ENCODE data around the gene TMEM154.
A peak's percentile ranks its signal among the peaks of the same experiment; 100 is the strongest.

TMEM154 gene

GRCh38 chr4:152684587-152684986, 4.8 kb upstream of the TMEM154 start:
- no peak for TF ChIP-seq CTCF (conservative IDR thresholded peaks at IDR 0.05)
- no peak overlapping the region for H3K27ac ChIP-seq

- TF ChIP-seq CTCF (conservative IDR thresholded peaks at IDR 0.05) = no peak
- H3K27ac ChIP-seq = no peak overlapping the region
These were observed 4.2 kb upstream of the TMEM154 start for GRCh38 chr4:152684007-152684406.

- H3K27ac ChIP-seq = no peak overlapping the region
- TF ChIP-seq CTCF (conservative IDR thresholded peaks at IDR 0.05) = no peak
These were observed 2.5 kb upstream of the TMEM154 start for GRCh38 chr4:152682143-152682941.

GRCh38 chr4:152680988-152681603, 1.3 kb upstream of the TMEM154 start:
- H3K27ac ChIP-seq = peak overlapping the region; percentile 75; the same call in 1 of the 2 replicates
- no peak for TF ChIP-seq CTCF (conservative IDR thresholded peaks at IDR 0.05)

- peak overlapping the region; percentile 75 for H3K27ac ChIP-seq
- TF ChIP-seq CTCF (conservative IDR thresholded peaks at IDR 0.05) = no peak
These were observed 956 bp downstream of the TMEM154 start for GRCh38 chr4:152678841-152679240.

- H3K27ac ChIP-seq = no peak overlapping the region
- TF ChIP-seq CTCF (conservative IDR thresholded peaks at IDR 0.05) = no peak
These were observed 2.7 kb downstream of the TMEM154 start for GRCh38 chr4:152677117-152677516.

GRCh38 chr4:152676052-152676854, 3.5 kb downstream of the TMEM154 start:
- no peak for TF ChIP-seq CTCF (conservative IDR thresholded peaks at IDR 0.05)
- H3K27ac ChIP-seq = no peak overlapping the region
